NCI-H510A (cell line): ENCODE measurements around the gene TINCR.
"Not testable (repeated sequence)": the region's sequence is repeated elsewhere in the genome, so short reads cannot be mapped to it uniquely, and the experiment has no call there.

Source experiments
- DNase-seq: peaks from one replicate; lab custom pipeline; 2025; lab: John Stamatoyannopoulos, UW

Gene TINCR

DNA sequence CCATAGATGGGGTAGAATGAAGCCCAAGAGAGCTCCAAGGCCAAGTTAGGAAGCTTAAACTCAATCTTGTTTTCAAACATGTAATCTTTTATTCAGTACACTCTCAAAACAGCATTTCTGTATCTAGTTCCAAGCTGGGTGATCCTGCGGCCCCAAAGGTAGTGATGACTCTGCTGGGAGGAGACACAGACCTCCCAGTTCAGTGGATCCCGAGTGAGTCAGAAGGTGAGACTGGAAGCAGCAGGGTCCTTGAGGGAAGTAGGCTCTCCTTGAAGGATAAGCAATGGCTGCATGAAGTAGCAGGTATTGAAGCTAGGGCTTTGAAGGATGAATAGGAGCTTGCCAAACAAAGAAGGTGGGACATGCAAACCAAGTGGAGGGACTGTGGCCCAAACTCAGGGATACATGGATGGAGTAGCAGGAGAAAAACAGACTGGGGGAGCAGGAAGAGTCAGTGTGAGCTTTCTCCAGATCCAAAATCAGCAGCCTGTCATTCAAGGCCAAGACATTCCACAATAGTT lies 9.6 kb downstream of the TINCR start:
- DNase-seq: no peak

DNA sequence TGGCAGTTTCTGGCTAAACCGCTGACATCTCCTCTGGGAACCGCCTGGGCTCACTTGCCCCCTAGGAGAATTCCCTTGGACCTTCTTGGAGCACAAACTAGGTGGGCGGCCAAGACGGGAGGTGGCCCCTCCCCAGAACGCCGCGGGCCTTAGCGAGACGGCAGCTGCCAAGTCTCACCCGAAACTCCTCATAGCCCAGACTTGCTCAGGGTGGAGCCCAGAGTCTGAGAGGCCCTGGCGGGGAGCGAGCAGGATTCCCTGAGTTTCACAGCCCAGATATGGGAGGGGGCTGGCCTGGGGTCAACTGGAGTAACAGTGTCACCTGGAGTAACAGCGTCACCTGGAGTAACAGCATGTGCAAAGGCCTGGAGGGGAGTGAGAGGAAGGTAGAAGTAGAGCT lies 10.1 kb downstream of the TINCR start:
- DNase-seq: no peak

GRCh38 chr19:5554828-5555227 lies 12.9 kb downstream of the TINCR start:
- no peak for DNase-seq

- no peak for DNase-seq
Measured at GRCh38 chr19:5553892-5554291, 13.9 kb downstream of the TINCR start.

DNA sequence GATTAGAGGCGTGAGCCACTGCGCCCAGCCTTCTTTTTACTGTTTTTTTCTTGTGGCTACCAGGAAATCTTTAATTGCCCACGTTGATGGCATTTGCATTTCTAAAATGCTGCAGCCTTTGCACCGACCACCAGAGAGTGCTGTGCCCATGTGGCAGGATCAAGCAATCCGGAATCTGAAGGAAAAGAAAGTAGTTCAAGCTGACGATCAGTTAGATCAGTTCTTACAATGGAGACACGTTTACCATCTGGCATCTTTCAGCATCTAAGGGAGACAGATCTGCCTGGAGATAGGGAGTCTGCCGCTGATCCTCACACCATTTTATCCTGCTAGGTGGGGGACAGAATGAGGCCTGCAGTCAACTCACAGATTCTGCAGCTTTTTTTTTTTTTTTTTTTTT lies 19.9 kb downstream of the TINCR start:
- DNase-seq: peak; percentile 41

GRCh38 chr19:5545984-5546383 lies 21.8 kb downstream of the TINCR start:
- no peak for DNase-seq

GRCh38 chr19:5545051-5545450 lies 22.7 kb downstream of the TINCR start:
- no peak for DNase-seq

DNA sequence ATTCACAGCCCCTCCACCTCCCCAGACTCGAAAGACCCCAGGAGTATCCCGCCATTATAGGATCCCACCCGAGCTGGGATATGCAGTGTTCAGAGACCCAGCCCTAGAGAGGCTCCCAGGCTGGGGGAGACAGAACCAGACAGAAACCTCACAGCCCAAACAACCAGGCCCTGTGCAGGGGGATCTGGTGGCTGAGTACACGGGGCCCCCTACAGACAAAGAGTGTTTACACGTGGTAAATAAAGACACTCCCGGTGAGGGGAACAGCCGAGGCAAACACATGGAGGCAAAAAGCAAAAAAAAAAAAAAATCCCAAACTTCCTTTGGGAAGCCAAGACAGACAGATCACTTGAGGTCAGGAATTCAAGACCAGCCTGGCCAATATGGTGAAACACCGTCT lies 25.1 kb downstream of the TINCR start:
- DNase-seq: no peak

GRCh38 chr19:5541456-5541855 lies 26.3 kb downstream of the TINCR start:
- DNase-seq: no peak

GRCh38 chr19:5540208-5540607 lies 27.5 kb downstream of the TINCR start:
- no peak for DNase-seq

- DNase-seq: no peak
Measured at GRCh38 chr19:5537870-5538269, 29.9 kb downstream of the TINCR start.

DNA sequence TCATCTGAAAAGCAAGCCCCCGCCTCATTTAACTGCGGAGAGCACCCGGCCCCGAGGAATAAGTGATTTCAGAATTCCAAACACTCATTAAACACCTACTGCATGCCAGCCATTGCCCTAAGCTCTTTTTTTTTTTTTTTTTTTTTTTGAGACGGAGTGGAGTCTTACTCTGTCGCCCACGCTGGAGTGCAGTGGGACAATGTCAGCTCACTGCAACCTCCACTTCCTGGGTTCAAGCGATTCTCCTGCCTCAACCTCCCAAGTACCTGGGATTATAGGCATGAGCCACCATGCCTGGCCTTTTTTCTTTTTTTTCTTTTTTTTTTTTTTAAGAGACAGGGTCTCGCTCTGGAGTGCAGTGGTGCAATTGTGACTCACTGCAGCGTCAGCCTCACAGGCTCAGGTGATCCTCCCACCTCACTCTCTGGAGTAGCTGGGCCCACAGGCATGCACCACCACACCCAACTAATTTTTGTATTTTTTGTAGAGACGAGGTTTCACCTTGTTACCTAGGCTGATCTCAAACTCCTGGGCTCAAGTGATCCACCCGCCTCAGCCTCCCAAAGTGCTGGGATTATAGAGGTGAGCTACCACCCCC lies 30.7 kb downstream of the TINCR start:
- DNase-seq: not testable (repeated sequence)

DNA sequence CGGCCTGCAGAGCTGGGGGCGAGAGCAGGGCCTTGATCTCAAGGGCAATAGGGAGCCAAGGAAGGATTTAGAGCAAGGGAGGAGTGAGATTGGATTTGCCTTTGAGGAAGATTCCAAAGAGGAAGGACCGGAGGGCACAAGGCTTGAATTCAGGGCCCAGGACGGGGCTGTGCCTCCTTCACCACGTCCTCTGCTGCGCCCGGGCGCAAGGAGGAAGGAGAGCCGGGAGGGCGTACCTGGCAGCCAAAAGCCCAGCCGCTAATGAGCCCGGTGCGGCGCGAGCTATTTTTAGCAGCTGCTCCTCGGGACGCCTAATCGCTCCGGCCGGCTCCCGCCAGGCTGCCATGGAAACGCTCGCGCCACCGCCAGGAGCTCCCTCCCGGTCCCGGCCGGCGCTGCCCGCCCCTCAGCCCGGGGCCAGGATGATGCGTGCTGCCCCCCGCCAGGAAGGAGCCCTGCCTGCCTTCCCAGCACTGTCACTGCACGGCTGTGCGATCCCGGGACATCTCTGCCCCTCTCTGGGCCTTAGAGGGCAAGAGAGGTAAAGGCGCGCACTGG lies 31.3 kb downstream of the TINCR start:
- DNase-seq: peak; percentile 50

DNA sequence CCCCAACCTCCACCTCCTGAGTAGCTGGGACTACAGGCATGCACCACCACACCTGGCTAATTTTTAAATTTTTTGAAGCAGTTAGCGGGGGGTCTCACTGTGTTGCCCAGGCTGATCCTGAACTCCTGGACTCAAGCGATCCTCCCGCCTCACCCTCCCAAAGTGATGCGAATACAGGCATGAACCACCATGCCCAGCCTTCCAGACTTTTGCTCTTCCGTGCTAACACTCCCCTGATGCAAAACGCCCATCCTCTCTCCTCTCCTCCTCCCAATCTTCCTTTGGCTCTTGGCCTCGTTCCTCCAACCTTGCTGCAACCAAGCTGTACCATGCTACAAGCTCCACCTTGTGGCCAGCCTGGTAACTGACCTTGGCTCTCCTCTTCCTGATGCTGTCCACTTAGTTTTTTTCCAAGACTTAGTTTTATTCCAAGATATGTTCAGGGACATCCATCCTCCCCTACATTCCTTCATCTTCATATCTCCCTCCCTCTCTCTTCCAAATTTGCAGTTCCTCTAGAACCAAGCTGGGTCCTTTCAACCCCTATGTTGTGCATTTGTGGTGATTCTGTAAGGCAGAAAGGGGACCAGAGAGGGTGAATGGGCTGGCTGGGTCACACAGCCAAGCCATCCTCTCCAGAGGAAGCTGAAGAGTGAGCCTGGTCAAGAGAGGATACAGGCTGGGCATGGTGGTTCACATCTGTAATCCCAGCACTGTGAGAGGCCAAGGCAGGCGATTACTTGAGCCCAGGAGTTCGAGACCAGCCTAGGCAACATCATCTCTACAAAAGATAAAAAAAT lies 32.8 kb downstream of the TINCR start:
- DNase-seq: no peak

GRCh38 chr19:5533257-5533656 lies 34.5 kb downstream of the TINCR start:
- no peak for DNase-seq

DNA sequence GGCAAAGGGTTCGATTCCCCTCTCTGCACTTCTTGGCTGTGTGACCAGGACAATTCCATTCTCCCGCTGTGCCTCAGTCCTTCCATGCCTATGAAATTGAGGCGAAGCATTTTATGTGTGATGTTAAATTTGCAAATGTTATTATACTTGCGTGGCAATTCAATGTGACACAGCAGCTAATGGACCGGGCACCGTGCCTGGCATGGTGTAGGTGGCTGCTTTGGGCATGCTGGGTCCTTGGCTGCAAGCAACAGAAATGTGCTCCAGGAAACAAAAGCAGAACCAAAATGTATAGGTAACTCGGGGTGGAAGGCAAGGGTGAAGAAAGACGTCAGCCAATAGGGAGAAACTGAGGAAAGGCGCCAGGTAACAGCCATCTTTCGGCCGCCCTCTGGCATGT lies 37.1 kb downstream of the TINCR start:
- DNase-seq: no peak

GRCh38 chr19:5526691-5527090 lies 41.1 kb downstream of the TINCR start:
- no peak for DNase-seq

DNA sequence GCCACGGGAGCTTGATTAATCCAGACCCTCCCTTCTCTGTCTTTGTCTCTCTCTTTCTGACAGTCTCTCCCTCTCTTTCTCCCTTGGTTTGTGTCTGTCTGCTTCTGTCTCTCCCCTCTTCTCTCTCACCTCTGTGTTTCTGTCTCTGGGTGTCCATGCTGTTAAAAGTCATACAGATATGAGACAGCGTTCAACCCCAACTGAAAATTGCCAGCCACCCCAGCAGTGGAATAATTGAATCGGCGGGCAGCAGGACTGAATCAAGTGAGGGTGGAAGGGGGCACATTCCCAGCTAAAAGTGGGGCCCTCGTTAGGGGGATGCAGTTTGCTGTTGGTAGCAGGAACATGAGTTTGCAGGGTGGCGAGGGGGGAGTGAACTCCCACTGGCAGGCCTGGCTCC lies 43.7 kb downstream of the TINCR start:
- DNase-seq: no peak

DNA sequence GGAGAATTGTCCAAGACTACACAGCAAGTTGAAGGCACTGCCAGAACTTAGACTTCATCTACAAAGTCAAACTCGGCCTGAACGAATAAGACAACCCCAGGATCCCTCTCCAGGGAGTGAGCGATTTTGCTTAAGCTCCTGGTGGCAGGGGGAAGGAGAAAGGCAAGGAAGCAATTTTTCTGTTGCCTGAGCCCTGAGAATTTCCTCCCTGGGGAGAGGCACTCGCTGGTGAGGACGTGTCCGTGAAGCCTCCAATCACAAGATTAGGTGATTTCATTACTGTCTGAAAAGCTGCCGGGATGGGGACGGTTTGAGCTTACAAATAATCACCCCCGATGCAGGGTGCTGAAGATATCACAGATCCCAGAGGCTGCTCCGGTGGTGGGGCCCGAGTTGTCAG lies 45.6 kb downstream of the TINCR start:
- DNase-seq: no peak

- DNase-seq: no peak
Measured at GRCh38 chr19:5520501-5520900, 47.3 kb downstream of the TINCR start.

DNA sequence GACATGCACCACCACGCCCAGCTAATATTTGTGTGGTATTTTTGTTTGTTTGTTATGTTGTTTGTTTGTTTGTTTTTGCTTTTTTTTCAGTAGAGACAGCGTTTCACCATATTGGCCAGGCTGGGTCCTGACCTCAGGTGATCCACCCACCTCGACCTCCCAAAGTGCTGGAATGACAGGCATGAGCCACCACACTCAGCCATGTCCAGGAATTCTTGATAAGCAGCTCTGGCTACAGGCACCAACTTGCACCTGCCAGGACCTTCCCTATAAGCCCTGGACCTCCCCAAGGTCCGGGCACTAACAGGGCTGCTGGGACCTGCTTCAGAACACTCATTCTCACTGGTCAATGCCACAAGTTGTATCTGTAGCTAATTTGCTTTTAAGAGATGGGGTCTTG lies 48.7 kb downstream of the TINCR start:
- DNase-seq: no peak

DNA sequence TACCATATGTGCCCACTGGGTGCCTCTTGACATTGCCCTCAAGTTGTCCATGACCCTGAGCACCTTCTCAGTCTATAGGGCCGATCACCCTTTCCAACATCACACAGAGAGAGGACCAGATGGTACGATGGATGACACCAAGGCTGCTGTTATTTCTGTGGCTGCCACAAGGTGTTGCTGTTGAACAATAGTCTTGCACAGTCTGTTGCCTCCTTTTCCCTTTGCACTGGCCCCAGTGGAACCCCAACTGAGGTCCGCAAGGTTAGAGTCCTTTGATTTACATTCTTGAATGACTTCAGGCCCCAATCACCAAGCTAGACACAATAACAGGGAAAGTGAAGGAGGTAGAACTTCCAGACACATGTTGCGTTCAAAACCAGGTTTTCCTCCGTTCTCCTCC lies 52.0 kb downstream of the TINCR start:
- DNase-seq: no peak

DNA sequence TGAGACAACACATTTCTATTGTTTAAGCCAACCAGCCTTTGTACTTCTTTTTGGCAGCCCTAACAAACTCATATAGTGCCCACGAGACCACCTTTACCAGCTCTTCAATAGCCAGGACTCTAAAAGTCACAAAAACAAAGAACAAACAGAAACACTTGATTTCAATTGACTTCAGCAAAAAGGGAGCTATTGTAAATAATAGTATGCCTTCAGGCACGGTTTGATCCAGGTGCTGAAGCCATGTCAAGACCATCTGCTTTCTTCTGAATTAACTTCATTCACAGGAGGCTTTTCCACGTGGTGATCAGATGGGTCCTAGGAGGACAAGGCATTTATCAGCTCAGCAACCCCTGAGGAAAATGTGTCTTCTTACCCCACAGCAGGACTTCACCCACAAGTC lies 53.8 kb downstream of the TINCR start:
- no peak for DNase-seq
